A673 (cell line): ENCODE measurements around the gene ALOX15B. TPM values are rescaled to one million over a fixed set of nuclear protein-coding genes. Genes with fewer than 3 reads are reported as not detected.

Experiments used
- BruUV-seq: library from RNA; stranded (reverse); fragments of 400-500 nt; replicated peaks from 2 replicates; lab custom pipeline; 2021; lab: Mats Ljungman, UMichigan
- CTCF ChIA-PET: fragments of 300-600 bp; sonication (Branson Sonifier 250); formaldehyde crosslinking; loops from one replicate; lab custom pipeline; 2022; ENCODE audit warnings: antibody characterized with exemption; lab: Charles Lee
- POLR2A ChIA-PET: fragments of 300-600 bp; sonication (Branson Sonifier 250); formaldehyde crosslinking; loops from one replicate; lab custom pipeline; 2022; ENCODE audit warnings: antibody characterized with exemption; ENCODE audit not compliant: low non-redundant PET; lab: Charles Lee
- DNase-seq: peaks from one replicate; pipeline ENCODE4 v3.0.0-alpha.2; 2015; ENCODE audit warnings: low spot score
- H3K27ac ChIP-seq: fragments of 200-600 bp; sonication (generic); 2 replicates; pipeline ENCODE4 v1.5.1; 2016; ENCODE audit warnings: mixed run types, low read depth, mild to moderate bottlenecking, mixed read lengths, antibody characterized with exemption, low read length; ENCODE audit not compliant: poor library complexity, severe bottlenecking
- H3K27me3 ChIP-seq: fragments of 200-600 bp; sonication (generic); replicated peaks from 2 replicates; pipeline ENCODE4 v1.6.1; 2017; ENCODE audit warnings: mixed run types, low read depth, mild to moderate bottlenecking, mixed read lengths, antibody characterized with exemption, low read length; ENCODE audit not compliant: insufficient read depth, poor library complexity
- H3K36me3 ChIP-seq: fragments of 200-600 bp; sonication (generic); 2 replicates; pipeline ENCODE4 v1.6.1; 2016; ENCODE audit warnings: mixed run types, mild to moderate bottlenecking, mixed read lengths, antibody characterized with exemption, low read length; ENCODE audit not compliant: insufficient read depth, poor library complexity, severe bottlenecking
- H3K4me1 ChIP-seq: fragments of 200-600 bp; sonication (generic); 2 replicates; pipeline ENCODE4 v1.6.1; 2017; ENCODE audit warnings: mixed run types, mild to moderate bottlenecking, mixed read lengths, antibody characterized with exemption, low read length; ENCODE audit not compliant: insufficient read depth, poor library complexity, severe bottlenecking
- H3K4me3 ChIP-seq: fragments of 200-600 bp; sonication (generic); 2 replicates; pipeline ENCODE4 v1.5.1; 2016; ENCODE audit warnings: low read depth, mixed run types, mild to moderate bottlenecking, mixed read lengths, low read length; ENCODE audit not compliant: poor library complexity, severe bottlenecking
- H3K9me3 ChIP-seq: fragments of 200-600 bp; sonication (generic); 2 replicates; pipeline ENCODE4 v1.6.1; 2016; ENCODE audit warnings: mixed run types, low read depth, mild to moderate bottlenecking, mixed read lengths, antibody characterized with exemption, low read length; ENCODE audit not compliant: poor library complexity, severe bottlenecking
- CTCF ChIP-seq: fragments of 300-800, 200-600 bp; sonication (generic); conservative IDR thresholded peaks from 2 replicates; pipeline ENCODE4 v1.5.1; 2017; ENCODE audit warnings: low read depth, mild to moderate bottlenecking, antibody characterized with exemption, low read length, moderate library complexity, mixed read lengths
- EZH2 ChIP-seq: fragments of 200-600 bp; sonication (generic); IDR thresholded peaks from 2 replicates; pipeline ENCODE4 v1.6.1; 2017; ENCODE audit warnings: borderline replicate concordance, low read depth, mild to moderate bottlenecking, mixed read lengths, antibody characterized with exemption, low read length; ENCODE audit not compliant: poor library complexity, severe bottlenecking
- intact Hi-C: fragments of 100-400 bp; cut with micrococcal nuclease; formaldehyde crosslinking; loops from one replicate; pipeline ENCODE4 v1.10.0; 2022; ENCODE audit not compliant: unreplicated experiment
- total RNA-seq: library from RNA; stranded (reverse); gene quantifications from 2 replicates; pipeline ENCODE4 v1.2.3, GENCODE V29; 2021

ALOX15B gene
- total RNA-seq, 1 experiment from 2014 or later, result 0.30 TPM

- BruUV-seq, result no TSS peak
- H3K36me3 ChIP-seq, result no peaks in the 10 kb centered on the region
- no peak overlapping the region for H3K4me3 ChIP-seq
- no peaks in the 10 kb centered on the region for H3K9me3 ChIP-seq
- intact Hi-C loops, result no loop called here
- ChIA-PET CTCF (no interaction called here), POLR2A (interaction anchor here (0.6 kb wide), 1 partner anchor 844 kb away, joined by 3 read pairs; no protein-coding TSS in a partner anchor)
- H3K27me3 ChIP-seq, result no peaks in the 10 kb centered on the region
- H3K27ac ChIP-seq, result no peak overlapping the region
- no peaks in the 10 kb centered on the region for H3K4me1 ChIP-seq
- TF ChIP-seq CTCF (no peak), EZH2 (no peak)
- no peak for DNase-seq
These were observed 6.9 kb upstream of the ALOX15B start for GRCh38 chr17:8031950-8032349.

- intact Hi-C loops, result no loop called here
- no peak overlapping the region for H3K4me3 ChIP-seq
- no peaks in the 10 kb centered on the region for H3K27me3 ChIP-seq
- TF ChIP-seq EZH2, result no peak
- TF ChIP-seq CTCF, result no peak
- no peaks in the 10 kb centered on the region for H3K9me3 ChIP-seq
- ChIA-PET POLR2A (no interaction called here), CTCF (no interaction called here)
- H3K27ac ChIP-seq, result no peak overlapping the region
- no TSS peak for BruUV-seq
- no peak for DNase-seq
- H3K4me1 ChIP-seq, result no peaks in the 10 kb centered on the region
- no peaks in the 10 kb centered on the region for H3K36me3 ChIP-seq
These were observed 6.4 kb upstream of the ALOX15B start for GRCh38 chr17:8032442-8032841.

GRCh38 chr17:8039611-8040168, 831 bp downstream of the ALOX15B start:
- no peaks in the 10 kb centered on the region for H3K27me3 ChIP-seq
- H3K27ac ChIP-seq, result no peak overlapping the region
- H3K9me3 ChIP-seq, result no peaks in the 10 kb centered on the region
- no TSS peak for BruUV-seq
- peaks cover 6% of the 10 kb centered on the region for H3K4me1 ChIP-seq
- intact Hi-C loops, result loop anchor here (2.0 to 10.0 kb wide), 3 partner anchors 17 to 297 kb away; no protein-coding TSS in a partner anchor
- TF ChIP-seq EZH2, result no peak
- TF ChIP-seq CTCF, result no peak
- CTCF ChIA-PET, result interaction anchor here (0.9 kb wide), 1 partner anchor 182 kb away, joined by 3 read pairs; no protein-coding TSS in a partner anchor
- no peaks in the 10 kb centered on the region for H3K36me3 ChIP-seq
- POLR2A ChIA-PET, result no interaction called here
- DNase-seq, result no peak
- no peak overlapping the region for H3K4me3 ChIP-seq
